Endometrium (tissue), 2 donors: ENCODE results near the gene RAD21L1.

Experiments used
- FAIRE-seq: peaks from 2 replicates; lab custom pipeline; 2012; peaks lifted over from hg19 to GRCh38; lab: Jason Lieb, UNC
- donor health status: control.
- donor health status: control.

The RAD21L1 gene

GRCh38 chr20:1273366-1273765, 47.5 kb downstream of the RAD21L1 start:
- FAIRE-seq, result no peak

- no peak for FAIRE-seq
Measured at GRCh38 chr20:1274485-1275311, 48.9 kb downstream of the RAD21L1 start.

GRCh38 chr20:1275919-1276318, 50.1 kb downstream of the RAD21L1 start:
- FAIRE-seq, result no peak

GRCh38 chr20:1277529-1278322, 51.9 kb downstream of the RAD21L1 start:
- no peak for FAIRE-seq

- no peak for FAIRE-seq
Measured at GRCh38 chr20:1278993-1279392, 53.1 kb downstream of the RAD21L1 start.

GRCh38 chr20:1280195-1281102, 54.6 kb downstream of the RAD21L1 start:
- no peak for FAIRE-seq

- no peak for FAIRE-seq
Measured at GRCh38 chr20:1281279-1282057, 55.6 kb downstream of the RAD21L1 start.

- no peak for FAIRE-seq
Measured at GRCh38 chr20:1282966-1283365, 57.1 kb downstream of the RAD21L1 start.

GRCh38 chr20:1283522-1284510, 58.0 kb downstream of the RAD21L1 start:
- no peak for FAIRE-seq

- no peak for FAIRE-seq
Measured at GRCh38 chr20:1286267-1287024, 60.6 kb downstream of the RAD21L1 start.

GRCh38 chr20:1287306-1287705, 61.5 kb downstream of the RAD21L1 start:
- no peak for FAIRE-seq

- no peak for FAIRE-seq
Measured at GRCh38 chr20:1287787-1288569, 62.1 kb downstream of the RAD21L1 start.

GRCh38 chr20:1291191-1291741, 65.4 kb downstream of the RAD21L1 start:
- FAIRE-seq, result no peak

- FAIRE-seq, result no peak
Measured at GRCh38 chr20:1292620-1293019, 66.8 kb downstream of the RAD21L1 start.

GRCh38 chr20:1293641-1294379, 68.0 kb downstream of the RAD21L1 start:
- FAIRE-seq, result no peak

- FAIRE-seq, result no peak
Measured at GRCh38 chr20:1294497-1294896, 68.7 kb downstream of the RAD21L1 start.

- no peak for FAIRE-seq
Measured at GRCh38 chr20:1295276-1295930, 69.6 kb downstream of the RAD21L1 start.
